ENCODE measurements around the gene PTPRD.

DNA sequence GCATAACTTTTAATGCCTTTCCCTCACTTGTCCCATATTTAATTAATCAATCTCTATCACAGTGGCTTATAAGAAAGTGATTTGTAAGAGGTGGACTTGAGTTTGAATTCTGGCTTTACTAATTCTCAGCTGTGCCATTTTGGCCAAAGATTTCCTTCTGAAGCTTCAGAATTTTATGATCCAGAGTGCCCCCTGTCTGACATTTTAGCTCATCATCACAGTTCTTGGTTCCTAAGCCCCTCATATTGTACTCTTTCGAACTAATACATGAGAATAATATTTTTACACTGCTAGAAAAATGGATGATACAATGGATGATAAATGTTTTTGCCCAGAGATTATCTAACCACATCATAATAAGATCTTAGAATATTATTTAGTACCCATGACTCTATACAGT, 1014.1 kb downstream of the PTPRD start:
- TF ChIP-seq POLR2AphosphoS5 (IDR thresholded peaks at IDR 0.05; ENCODE audit: low read depth) (no peak), EZH2phosphoT487 (IDR thresholded peaks at IDR 0.05; ENCODE audit: unreplicated experiment) (no peak), EZH2 (IDR thresholded peaks at IDR 0.05; ENCODE audit: low read depth, unreplicated experiment) (no peak)
- TF ChIP-seq, protein P1, sequence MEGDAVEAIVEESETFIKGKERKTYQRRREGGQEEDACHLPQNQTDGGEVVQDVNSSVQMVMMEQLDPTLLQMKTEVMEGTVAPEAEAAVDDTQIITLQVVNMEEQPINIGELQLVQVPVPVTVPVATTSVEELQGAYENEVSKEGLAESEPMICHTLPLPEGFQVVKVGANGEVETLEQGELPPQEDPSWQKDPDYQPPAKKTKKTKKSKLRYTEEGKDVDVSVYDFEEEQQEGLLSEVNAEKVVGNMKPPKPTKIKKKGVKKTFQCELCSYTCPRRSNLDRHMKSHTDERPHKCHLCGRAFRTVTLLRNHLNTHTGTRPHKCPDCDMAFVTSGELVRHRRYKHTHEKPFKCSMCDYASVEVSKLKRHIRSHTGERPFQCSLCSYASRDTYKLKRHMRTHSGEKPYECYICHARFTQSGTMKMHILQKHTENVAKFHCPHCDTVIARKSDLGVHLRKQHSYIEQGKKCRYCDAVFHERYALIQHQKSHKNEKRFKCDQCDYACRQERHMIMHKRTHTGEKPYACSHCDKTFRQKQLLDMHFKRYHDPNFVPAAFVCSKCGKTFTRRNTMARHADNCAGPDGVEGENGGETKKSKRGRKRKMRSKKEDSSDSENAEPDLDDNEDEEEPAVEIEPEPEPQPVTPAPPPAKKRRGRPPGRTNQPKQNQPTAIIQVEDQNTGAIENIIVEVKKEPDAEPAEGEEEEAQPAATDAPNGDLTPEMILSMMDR (conservative IDR thresholded peaks at IDR 0.05; ENCODE audit: low read depth in 2 of 2), result peak; percentile 60 to 64
- TF ChIP-seq, protein P2, sequence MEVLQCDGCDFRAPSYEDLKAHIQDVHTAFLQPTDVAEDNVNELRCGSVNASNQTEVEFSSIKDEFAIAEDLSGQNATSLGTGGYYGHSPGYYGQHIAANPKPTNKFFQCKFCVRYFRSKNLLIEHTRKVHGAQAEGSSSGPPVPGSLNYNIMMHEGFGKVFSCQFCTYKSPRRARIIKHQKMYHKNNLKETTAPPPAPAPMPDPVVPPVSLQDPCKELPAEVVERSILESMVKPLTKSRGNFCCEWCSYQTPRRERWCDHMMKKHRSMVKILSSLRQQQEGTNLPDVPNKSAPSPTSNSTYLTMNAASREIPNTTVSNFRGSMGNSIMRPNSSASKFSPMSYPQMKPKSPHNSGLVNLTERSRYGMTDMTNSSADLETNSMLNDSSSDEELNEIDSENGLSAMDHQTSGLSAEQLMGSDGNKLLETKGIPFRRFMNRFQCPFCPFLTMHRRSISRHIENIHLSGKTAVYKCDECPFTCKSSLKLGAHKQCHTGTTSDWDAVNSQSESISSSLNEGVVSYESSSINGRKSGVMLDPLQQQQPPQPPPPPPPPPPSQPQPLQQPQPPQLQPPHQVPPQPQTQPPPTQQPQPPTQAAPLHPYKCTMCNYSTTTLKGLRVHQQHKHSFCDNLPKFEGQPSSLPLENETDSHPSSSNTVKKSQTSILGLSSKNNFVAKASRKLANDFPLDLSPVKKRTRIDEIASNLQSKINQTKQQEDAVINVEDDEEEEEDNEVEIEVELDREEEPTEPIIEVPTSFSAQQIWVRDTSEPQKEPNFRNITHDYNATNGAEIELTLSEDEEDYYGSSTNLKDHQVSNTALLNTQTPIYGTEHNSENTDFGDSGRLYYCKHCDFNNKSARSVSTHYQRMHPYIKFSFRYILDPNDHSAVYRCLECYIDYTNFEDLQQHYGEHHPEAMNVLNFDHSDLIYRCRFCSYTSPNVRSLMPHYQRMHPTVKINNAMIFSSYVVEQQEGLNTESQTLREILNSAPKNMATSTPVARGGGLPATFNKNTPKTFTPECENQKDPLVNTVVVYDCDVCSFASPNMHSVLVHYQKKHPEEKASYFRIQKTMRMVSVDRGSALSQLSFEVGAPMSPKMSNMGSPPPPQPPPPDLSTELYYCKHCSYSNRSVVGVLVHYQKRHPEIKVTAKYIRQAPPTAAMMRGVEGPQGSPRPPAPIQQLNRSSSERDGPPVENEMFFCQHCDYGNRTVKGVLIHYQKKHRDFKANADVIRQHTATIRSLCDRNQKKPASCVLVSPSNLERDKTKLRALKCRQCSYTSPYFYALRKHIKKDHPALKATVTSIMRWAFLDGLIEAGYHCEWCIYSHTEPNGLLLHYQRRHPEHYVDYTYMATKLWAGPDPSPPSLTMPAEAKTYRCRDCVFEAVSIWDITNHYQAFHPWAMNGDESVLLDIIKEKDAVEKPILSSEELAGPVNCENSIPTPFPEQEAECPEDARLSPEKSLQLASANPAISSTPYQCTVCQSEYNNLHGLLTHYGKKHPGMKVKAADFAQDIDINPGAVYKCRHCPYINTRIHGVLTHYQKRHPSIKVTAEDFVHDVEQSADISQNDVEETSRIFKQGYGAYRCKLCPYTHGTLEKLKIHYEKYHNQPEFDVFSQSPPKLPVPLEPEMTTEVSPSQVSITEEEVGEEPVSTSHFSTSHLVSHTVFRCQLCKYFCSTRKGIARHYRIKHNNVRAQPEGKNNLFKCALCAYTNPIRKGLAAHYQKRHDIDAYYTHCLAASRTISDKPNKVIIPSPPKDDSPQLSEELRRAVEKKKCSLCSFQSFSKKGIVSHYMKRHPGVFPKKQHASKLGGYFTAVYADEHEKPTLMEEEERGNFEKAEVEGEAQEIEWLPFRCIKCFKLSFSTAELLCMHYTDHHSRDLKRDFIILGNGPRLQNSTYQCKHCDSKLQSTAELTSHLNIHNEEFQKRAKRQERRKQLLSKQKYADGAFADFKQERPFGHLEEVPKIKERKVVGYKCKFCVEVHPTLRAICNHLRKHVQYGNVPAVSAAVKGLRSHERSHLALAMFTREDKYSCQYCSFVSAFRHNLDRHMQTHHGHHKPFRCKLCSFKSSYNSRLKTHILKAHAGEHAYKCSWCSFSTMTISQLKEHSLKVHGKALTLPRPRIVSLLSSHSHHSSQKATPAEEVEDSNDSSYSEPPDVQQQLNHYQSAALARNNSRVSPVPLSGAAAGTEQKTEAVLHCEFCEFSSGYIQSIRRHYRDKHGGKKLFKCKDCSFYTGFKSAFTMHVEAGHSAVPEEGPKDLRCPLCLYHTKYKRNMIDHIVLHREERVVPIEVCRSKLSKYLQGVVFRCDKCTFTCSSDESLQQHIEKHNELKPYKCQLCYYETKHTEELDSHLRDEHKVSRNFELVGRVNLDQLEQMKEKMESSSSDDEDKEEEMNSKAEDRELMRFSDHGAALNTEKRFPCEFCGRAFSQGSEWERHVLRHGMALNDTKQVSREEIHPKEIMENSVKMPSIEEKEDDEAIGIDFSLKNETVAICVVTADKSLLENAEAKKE (CRISPR knock-in tag; IDR thresholded peaks at IDR 0.05), result no peak
- TF ChIP-seq, protein P3, sequence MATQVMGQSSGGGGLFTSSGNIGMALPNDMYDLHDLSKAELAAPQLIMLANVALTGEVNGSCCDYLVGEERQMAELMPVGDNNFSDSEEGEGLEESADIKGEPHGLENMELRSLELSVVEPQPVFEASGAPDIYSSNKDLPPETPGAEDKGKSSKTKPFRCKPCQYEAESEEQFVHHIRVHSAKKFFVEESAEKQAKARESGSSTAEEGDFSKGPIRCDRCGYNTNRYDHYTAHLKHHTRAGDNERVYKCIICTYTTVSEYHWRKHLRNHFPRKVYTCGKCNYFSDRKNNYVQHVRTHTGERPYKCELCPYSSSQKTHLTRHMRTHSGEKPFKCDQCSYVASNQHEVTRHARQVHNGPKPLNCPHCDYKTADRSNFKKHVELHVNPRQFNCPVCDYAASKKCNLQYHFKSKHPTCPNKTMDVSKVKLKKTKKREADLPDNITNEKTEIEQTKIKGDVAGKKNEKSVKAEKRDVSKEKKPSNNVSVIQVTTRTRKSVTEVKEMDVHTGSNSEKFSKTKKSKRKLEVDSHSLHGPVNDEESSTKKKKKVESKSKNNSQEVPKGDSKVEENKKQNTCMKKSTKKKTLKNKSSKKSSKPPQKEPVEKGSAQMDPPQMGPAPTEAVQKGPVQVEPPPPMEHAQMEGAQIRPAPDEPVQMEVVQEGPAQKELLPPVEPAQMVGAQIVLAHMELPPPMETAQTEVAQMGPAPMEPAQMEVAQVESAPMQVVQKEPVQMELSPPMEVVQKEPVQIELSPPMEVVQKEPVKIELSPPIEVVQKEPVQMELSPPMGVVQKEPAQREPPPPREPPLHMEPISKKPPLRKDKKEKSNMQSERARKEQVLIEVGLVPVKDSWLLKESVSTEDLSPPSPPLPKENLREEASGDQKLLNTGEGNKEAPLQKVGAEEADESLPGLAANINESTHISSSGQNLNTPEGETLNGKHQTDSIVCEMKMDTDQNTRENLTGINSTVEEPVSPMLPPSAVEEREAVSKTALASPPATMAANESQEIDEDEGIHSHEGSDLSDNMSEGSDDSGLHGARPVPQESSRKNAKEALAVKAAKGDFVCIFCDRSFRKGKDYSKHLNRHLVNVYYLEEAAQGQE (IDR thresholded peaks at IDR 0.05; ENCODE audit: unreplicated experiment), result no peak
